Right forelimb (tissue), 1 donor: ENCODE data around the gene CWF19L2.
"Not testable (repeated sequence)": the region's sequence is repeated elsewhere in the genome, so short reads cannot be mapped to it uniquely, and the experiment has no call there.

Experiments
- DNase-seq: peaks from one replicate; pipeline ENCODE4 v3.0.0-alpha.2; 2018

Gene CWF19L2

DNA sequence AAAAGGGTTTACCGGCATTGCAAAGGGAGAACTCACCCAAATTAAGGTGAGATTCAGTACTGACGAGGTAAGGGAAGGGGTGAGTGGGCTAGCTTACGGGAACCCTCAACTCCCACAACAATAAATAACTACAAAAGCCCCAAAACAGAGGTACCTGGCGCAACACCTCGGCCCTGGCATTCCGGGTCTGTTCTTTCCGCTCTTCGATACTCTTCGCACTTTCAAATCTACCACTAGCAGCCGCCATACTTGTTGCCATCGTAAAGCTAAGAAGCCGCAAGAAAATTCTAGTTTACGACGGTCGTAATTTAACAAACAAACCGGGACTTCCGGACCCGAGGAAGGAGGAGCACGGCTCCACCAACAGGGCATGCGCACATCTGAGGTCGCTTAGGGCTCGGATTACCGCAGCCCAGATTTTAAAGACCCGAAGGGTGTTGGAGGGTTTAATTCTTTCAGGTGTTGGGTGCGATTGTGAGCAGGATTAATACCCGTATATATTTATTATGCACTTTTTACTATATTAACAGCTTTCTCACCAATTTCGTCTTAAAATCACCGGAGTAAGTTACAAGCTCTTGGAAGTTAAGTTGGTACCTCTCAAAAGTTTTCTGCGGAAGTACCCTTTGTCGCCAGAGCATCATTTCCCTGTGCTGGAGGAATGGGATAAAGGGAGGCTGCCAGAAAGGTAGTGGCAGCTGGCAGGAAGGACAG is at the start of gene CWF19L2:
Gene CWF19L2 (minus strand): TSS at position 268 of the 714 bp plus-strand sequence. CDS start 9 bp downstream, at position 259.
- peak; percentile 88 for DNase-seq

DNA sequence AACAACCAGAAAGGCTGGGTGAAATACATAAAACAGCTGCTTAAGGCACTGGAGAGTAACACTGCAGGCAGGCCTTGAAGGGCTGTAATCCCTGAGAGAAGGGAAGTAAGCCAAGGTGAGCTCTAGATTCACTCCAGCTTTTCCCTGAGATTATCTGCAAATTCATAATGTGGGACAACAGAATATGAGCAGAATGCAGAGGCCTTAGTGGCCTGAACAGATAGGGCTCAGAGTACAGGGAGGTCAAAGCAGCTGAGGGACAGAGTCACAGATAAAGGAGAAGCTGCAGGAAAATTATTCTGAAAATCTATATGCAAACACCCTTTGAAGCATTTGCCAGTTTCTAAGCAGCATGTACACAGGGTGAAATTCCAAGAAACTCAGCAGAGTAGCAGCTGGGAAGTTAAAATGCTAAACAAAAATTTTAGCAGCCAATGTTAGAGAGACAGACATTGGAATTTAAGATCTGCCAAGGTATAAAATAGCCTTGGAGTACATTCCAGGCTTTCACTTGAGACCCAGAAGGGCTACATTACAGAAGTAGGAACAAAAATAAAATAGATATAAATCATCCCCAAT is 48.1 kb upstream of the CWF19L2 start:
- DNase-seq: no peak

- no peak for DNase-seq
Measured at GRCh38 chr11:107504981-107505380, 47.4 kb upstream of the CWF19L2 start.

DNA sequence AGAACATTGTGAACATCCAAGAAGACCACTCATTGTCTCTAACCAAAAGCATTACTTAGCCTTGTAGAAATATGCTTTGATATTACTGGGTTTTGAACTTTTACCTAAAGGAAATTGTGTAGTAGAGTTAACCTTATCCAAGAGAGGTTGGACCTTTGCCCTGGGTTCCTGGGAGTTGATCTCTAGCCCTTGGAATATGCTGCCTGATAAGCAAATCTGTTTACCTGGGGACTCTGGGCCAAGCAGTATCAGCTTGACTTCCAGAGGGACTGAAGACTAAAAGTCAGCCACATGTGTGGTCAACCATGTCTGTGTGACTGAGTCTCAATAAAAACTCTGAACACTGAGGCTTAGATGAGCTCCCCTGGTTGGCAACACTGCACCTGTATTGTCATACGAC is 44.1 kb upstream of the CWF19L2 start:
- DNase-seq: no peak

DNA sequence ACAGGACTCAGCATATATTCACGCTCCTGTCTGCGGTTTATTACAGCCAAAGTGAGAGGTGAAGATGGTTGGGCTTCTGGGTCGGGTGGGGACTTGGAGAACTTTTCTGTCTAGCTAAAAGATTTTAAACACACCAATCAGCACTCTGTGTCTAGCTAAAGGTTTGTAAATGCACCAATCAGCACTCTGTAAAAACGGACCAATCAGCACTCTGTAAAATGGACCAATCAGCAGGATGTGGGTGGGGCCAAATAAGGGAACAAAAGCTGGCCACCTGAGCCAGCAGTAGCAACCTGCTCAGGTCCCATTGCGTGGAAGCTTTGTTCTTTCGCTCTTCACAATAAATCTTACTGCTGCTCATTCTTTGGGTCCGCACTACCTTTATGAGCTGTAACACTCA is 39.7 kb upstream of the CWF19L2 start:
- DNase-seq: not testable (repeated sequence)

GRCh38 chr11:107496011-107496410 is 38.4 kb upstream of the CWF19L2 start:
- DNase-seq: no peak

GRCh38 chr11:107494055-107494454 is 36.4 kb upstream of the CWF19L2 start:
- no peak for DNase-seq

GRCh38 chr11:107493117-107493516 is 35.5 kb upstream of the CWF19L2 start:
- no peak for DNase-seq

DNA sequence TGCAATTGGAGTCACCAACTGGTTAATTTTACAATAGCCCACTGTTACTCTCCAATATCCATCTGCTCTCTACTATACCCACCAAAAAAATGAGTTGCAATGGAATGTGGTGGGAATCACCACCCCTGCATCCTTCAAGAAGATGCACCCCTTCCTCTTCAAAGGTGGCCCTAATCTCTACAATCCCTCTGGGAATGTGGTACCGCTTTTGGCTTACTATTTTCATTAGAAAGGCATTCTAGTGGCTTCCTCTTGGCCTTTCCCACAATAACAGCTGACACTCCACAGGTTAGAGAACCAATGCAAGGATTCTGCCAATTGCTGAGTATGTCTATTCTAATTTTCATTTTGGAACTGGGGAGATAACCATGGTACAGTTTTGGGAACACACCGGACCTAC is 33.2 kb upstream of the CWF19L2 start:
- no peak for DNase-seq

GRCh38 chr11:107482234-107482633 is 24.6 kb upstream of the CWF19L2 start:
- DNase-seq: no peak

GRCh38 chr11:107478922-107479321 is 21.3 kb upstream of the CWF19L2 start:
- no peak for DNase-seq

DNA sequence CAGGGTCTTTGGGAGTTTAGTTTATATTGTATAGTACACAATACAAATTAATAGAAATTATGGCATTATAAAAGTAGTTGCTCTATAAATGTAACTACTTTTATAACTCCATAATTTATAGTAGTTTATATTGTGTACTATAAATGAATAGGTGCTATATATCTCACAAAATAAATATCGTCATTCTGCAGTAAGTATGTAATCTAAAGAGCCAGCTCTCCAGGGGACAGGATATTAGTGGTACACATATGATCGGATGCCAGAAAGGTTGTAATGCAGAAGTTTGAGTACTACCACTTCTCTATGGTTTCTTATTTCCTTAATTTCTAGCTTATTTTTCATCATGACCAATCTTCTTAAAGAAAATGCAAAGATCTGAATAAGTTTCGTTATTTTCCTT is 20.2 kb upstream of the CWF19L2 start:
- no peak for DNase-seq

- no peak for DNase-seq
Measured at GRCh38 chr11:107473792-107474191, 16.2 kb upstream of the CWF19L2 start.

DNA sequence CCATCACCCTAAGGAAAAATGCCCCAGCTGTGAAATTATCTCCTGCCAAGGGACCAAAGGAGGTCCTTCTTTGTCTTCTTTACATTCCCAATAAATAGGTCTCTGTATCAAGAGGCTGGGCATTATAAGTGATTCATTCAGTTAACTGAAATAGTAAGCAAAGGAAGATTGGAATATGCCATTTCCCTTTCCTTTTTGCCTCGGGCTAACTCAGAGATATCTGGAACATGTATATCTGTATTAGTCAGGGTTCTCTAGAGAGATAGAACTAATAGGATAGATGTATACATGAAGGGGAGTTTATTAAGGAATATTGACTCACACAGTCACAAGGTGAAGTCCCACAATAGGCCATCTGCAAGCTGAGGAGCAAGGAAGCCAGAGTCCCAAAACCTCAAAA is 15.3 kb upstream of the CWF19L2 start:
- no peak for DNase-seq

- no peak for DNase-seq
Measured at GRCh38 chr11:107468596-107468995, 11.0 kb upstream of the CWF19L2 start.

- no peak for DNase-seq
Measured at GRCh38 chr11:107467696-107468095, 10.1 kb upstream of the CWF19L2 start.

- not testable (repeated sequence) for DNase-seq
Measured at GRCh38 chr11:107466275-107466866, 8.7 kb upstream of the CWF19L2 start.

DNA sequence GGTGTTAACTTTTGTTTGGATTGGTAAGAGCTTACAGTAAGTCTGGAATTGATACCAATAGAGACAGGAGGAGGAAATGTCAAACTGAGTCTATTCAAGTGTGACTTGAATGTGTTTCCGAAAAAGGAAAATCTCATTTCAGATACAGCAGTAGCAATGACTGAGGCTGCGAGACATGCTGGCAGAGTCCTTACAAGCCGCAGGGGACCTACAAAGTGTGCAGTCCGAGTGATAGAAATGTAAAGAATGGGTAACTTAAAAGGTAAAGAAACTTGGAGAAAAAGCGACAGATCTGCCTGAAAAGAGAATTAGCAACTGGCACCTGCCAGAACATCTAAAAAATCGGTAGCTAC is 444 bp downstream of the CWF19L2 start:
- DNase-seq: no peak

DNA sequence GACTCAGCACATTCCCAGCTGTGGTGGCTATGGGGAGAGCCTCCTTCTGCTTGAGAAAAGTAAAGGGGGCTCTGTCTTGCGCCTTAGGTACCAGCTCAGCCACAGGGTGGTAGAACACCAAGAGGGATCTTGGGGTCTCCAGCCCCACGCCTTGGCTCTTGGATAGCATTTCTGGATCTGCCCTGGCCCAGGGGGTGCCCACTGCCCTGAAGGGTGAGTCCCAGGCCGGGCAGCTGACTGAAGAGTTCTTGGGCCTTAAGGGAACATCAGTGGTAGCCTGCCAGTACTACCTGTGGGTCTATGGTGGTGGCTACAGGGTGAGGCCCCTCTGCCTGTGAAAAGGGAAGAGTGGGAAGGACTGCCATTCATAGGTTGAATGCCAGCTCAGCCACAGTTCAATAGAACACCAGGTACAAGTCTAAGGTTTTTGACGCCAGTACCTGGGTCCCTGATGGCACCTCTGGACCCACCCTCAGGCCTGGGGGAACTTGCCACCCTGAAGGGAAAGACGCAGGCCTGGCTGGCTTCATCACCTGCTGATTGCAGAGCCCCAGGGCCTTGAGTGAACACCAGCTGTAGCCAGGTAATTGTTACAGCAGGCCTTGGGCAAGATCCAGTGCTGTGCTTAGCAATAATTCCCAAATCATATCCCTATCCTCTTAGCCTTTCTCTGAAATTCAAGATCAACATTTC is 3.9 kb downstream of the CWF19L2 start:
- no peak for DNase-seq

- no peak for DNase-seq
Measured at GRCh38 chr11:107446822-107447431, 10.7 kb downstream of the CWF19L2 start.

DNA sequence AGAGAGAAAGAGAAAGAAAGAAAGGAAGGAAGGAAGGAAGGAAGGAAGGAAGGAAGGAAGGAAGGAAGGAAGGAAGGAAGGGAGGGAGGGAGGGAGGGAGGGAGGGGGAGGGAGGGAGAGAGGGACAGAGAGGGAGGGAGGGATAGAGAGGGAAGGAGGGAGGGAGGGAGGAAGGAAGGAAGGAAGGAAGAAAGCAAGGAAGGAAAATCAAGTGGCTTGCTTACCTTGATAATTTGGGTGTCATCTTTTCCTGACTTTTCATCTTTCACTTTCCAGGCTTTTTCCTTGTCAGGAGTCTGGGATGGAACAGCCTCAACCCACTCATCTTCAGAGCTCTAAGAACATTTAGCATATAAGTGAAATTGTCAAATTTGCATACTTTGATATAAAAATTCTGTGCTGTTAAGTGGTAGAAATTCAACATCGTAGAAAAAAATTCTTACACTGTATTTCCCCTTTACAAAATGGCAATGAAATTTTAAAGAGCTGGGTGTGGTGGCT is 14.9 kb downstream of the CWF19L2 start:
- DNase-seq: no peak

DNA sequence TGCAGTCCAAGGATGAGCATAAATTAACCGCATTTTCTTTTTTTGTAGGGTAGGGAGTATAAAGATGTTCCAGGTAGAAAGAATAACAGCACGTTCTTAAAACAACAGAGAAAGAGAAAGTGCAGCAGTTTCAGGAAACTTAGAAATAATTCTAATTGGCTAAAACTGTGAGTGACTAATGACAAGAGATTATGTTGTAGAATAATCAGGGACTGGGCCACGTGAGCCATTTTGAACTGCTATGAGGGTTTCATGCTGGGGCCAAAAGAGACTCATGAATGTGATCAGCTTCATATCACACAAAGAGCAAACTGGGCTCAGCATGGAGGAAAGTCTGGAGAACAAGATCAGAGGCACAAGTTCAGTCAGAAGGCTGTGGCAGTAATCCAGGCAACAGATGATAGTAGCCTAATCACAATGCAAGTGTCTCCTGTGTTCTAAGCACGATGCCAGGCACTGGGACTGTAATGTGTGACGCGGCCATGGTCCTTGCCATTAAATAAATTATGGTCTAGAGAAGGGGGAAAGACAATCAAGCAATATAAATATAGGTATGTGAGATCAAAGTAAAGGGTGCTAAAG is 17.9 kb downstream of the CWF19L2 start:
- no peak for DNase-seq

GRCh38 chr11:107438148-107438547 is 19.5 kb downstream of the CWF19L2 start:
- no peak for DNase-seq
